ENCODE results near the gene ADCK2. TPM values are rescaled to one million over a fixed set of nuclear protein-coding genes. Genes with fewer than 3 reads are reported as not detected.

Gene ADCK2
- total and polyA plus RNA-seq, 2 donors (not counting 3 experiments of a cell fraction or from before 2014, with no cell fraction given): 10.3 to 13.3 TPM

GRCh38 chr7:140656548-140657515 is 15.9 kb upstream of the ADCK2 start:
- Histone ChIP-seq H3K4me2 (ENCODE audit: insufficient read depth, low read length) (peak overlapping the region; percentile 82), H3K27ac (ENCODE audit: insufficient read depth, low read depth, low read length) (no peak overlapping the region), H3K9me3 (replicated peaks; ENCODE audit: control insufficient read depth, insufficient read depth, low read length) (no peaks in the 10 kb centered on the region), H3K27me3 (ENCODE audit: control insufficient read depth in 2 of 2, insufficient read depth in 2 of 2, low read length in 2 of 2) (peaks cover 2 to 4% of the 10 kb centered on the region in 2 experiments), H3K36me3 (ENCODE audit: control insufficient read depth in 2 of 2, extremely low read depth in 1 of 2, insufficient read depth in 2 of 2, low read length in 2 of 2) (no peaks in the 10 kb centered on the region), H3K4me3 (replicated peaks in 1 of 3; ENCODE audit: insufficient read depth in 1 of 3, low read depth in 1 of 3, low read length in 3 of 3) (peak overlapping the region in 2 of 3 experiments; percentile 24 to 26), H3K79me2 (ENCODE audit: control insufficient read depth, insufficient read depth, low read length) (no peaks in the 10 kb centered on the region), H4K20me1 (replicated peaks; ENCODE audit: control insufficient read depth, extremely low read depth, insufficient read depth, low read length) (no peaks in the 10 kb centered on the region), H2AFZ (ENCODE audit: low read depth, low read length) (peak overlapping the region; percentile 99), H3K9me1 (replicated peaks; ENCODE audit: control insufficient read depth, extremely low read depth, insufficient read depth, low read length) (no peaks in the 10 kb centered on the region), H3K4me1 (ENCODE audit: control insufficient read depth, extremely low read depth, insufficient read depth, low read length) (peaks cover 5% of the 10 kb centered on the region), H3K9ac (replicated peaks; ENCODE audit: extremely low read depth, insufficient read depth, low read length) (peak overlapping the region; percentile 17)
- ChIA-PET CTCF (interaction anchor here (1.0 to 2.6 kb wide), 5 partner anchors 10 to 177 kb away, joined by 3 to 18 read pairs (median 4); partner anchors contain the start of gene MKRN1), POLR2A (interaction anchor here (0.6 to 1.1 kb wide), 2 partner anchors 114 to 845 kb away, joined by 3 to 4 read pairs; no protein-coding TSS in a partner anchor)
- BruUV-seq (replicated peaks): no TSS peak
- no peak for TF ChIP-seq EZH2 (IDR thresholded peaks at IDR 0.05; ENCODE audit: borderline replicate concordance, low read depth, low read length, severe bottlenecking)
- TF ChIP-seq JUN (IDR thresholded peaks at IDR 0.05; ENCODE audit: borderline replicate concordance, insufficient read depth, insufficient read length, low read depth): no peak
- no peak for TF ChIP-seq GATA2 (IDR thresholded peaks at IDR 0.05; ENCODE audit: insufficient read depth, insufficient read length, low read depth, low read length)
- no peak for TF ChIP-seq POLR2AphosphoS5 (IDR thresholded peaks at IDR 0.05; ENCODE audit: insufficient read depth, low read depth, low read length)
- no peak for TF ChIP-seq MYC (IDR thresholded peaks at IDR 0.05; ENCODE audit: low read depth, low read length)
- no peak for TF ChIP-seq MAX (IDR thresholded peaks at IDR 0.05; ENCODE audit: insufficient read depth, insufficient read length)
- TF ChIP-seq POLR2A (IDR thresholded peaks at IDR 0.05; ENCODE audit: low read depth, low read length): no peak
- TF ChIP-seq FOS (IDR thresholded peaks at IDR 0.05; ENCODE audit: borderline replicate concordance, insufficient read depth, low read length): no peak
- TF ChIP-seq, protein P1, sequence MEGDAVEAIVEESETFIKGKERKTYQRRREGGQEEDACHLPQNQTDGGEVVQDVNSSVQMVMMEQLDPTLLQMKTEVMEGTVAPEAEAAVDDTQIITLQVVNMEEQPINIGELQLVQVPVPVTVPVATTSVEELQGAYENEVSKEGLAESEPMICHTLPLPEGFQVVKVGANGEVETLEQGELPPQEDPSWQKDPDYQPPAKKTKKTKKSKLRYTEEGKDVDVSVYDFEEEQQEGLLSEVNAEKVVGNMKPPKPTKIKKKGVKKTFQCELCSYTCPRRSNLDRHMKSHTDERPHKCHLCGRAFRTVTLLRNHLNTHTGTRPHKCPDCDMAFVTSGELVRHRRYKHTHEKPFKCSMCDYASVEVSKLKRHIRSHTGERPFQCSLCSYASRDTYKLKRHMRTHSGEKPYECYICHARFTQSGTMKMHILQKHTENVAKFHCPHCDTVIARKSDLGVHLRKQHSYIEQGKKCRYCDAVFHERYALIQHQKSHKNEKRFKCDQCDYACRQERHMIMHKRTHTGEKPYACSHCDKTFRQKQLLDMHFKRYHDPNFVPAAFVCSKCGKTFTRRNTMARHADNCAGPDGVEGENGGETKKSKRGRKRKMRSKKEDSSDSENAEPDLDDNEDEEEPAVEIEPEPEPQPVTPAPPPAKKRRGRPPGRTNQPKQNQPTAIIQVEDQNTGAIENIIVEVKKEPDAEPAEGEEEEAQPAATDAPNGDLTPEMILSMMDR (IDR thresholded peaks at IDR 0.05; ENCODE audit: extremely low read depth in 1 of 2, insufficient read depth in 1 of 2, low read depth in 1 of 2, low read length in 2 of 2): no peak
- dilution Hi-C loops (cut with MboI; ENCODE audit: extremely low pct_ligation_motif_present, low sequenced_read_pairs): no loop called here
- peak; percentile 43 for DNase-seq (ENCODE audit: low read depth, low spot score)
- FAIRE-seq: peak; percentile 52
- intact Hi-C loops (cut with micrococcal nuclease): loop anchor here (10.0 kb wide), 1 partner anchor 312 kb away; no protein-coding TSS in a partner anchor
